Umbilical cord (tissue), 2 donors: ENCODE data around the gene TAPBP. TPM values are rescaled to one million over a fixed set of nuclear protein-coding genes. Genes with fewer than 3 reads are reported as not detected.
"Not testable (repeated sequence)": the region's sequence is repeated elsewhere in the genome, so short reads cannot be mapped to it uniquely, and the experiment has no call there.

Experiments used
- DNase-seq: peaks from one replicate; pipeline ENCODE4 v3.0.0-alpha.2; 2015; ENCODE audit warnings: low spot score
- total RNA-seq: library from RNA; depleted of rRNA; stranded (reverse); fragments of >200 nt; gene quantifications from one replicate; pipeline ENCODE4 v1.2.3, GENCODE V29; 2014; ENCODE audit warnings: low replicate concordance; ENCODE audit not compliant: insufficient read depth

Gene TAPBP
- 29.4 TPM for total RNA-seq

- peak; percentile 75 for DNase-seq
Measured at GRCh38 chr6:33313709-33314514, at the start of gene TAPBP. Gene TAPBP (minus strand): TSS chr6:33314078. CDS start chr6:33314041, 37 bp downstream.

GRCh38 chr6:33363486-33363885, 49.6 kb upstream of the TAPBP start:
- DNase-seq: not testable (repeated sequence)

GRCh38 chr6:33359331-33359730, 45.5 kb upstream of the TAPBP start:
- no peak for DNase-seq

GRCh38 chr6:33357160-33357871, 43.4 kb upstream of the TAPBP start:
- DNase-seq: not testable (repeated sequence)

GRCh38 chr6:33356295-33356694, 42.4 kb upstream of the TAPBP start:
- DNase-seq: no peak

GRCh38 chr6:33355860-33356259, 42.0 kb upstream of the TAPBP start:
- DNase-seq: not testable (repeated sequence)

GRCh38 chr6:33347816-33348215, 33.9 kb upstream of the TAPBP start:
- DNase-seq: no peak

GRCh38 chr6:33346972-33347371, 33.1 kb upstream of the TAPBP start:
- DNase-seq: not testable (repeated sequence)

- DNase-seq: peak; percentile 85
Measured at GRCh38 chr6:33344701-33345697, 31.1 kb upstream of the TAPBP start.

- no peak for DNase-seq
Measured at GRCh38 chr6:33343953-33344611, 30.2 kb upstream of the TAPBP start.

- not testable (repeated sequence) for DNase-seq
Measured at GRCh38 chr6:33343606-33343952, 29.7 kb upstream of the TAPBP start.

GRCh38 chr6:33339193-33339592, 25.3 kb upstream of the TAPBP start:
- no peak for DNase-seq

- no peak for DNase-seq
Measured at GRCh38 chr6:33336495-33336894, 22.6 kb upstream of the TAPBP start.

- DNase-seq: no peak
Measured at GRCh38 chr6:33335916-33336315, 22.0 kb upstream of the TAPBP start.

- no peak for DNase-seq
Measured at GRCh38 chr6:33333666-33334065, 19.8 kb upstream of the TAPBP start.

GRCh38 chr6:33330736-33331135, 16.9 kb upstream of the TAPBP start:
- DNase-seq: no peak

GRCh38 chr6:33329058-33329457, 15.2 kb upstream of the TAPBP start:
- no peak for DNase-seq

- DNase-seq: peak; percentile 8
Measured at GRCh38 chr6:33324125-33324524, 10.2 kb upstream of the TAPBP start.

- no peak for DNase-seq
Measured at GRCh38 chr6:33323623-33323948, 9.7 kb upstream of the TAPBP start.

GRCh38 chr6:33321227-33321626, 7.3 kb upstream of the TAPBP start:
- no peak for DNase-seq
